BE2C (cell line): Measurements from ENCODE around the gene EPO.
A peak's percentile ranks its signal among the peaks of the same experiment; 100 is the strongest.
"Not testable (repeated sequence)": the region's sequence is repeated elsewhere in the genome, so short reads cannot be mapped to it uniquely, and the experiment has no call there.

Source experiments
- DNase-seq: peaks from one replicate; pipeline ENCODE4 v3.0.0-alpha.2; 2020
- H3K27me3 ChIP-seq: fragments of 250-450 bp; sonication (Bioruptor Pico); 2 replicates; pipeline ENCODE4 v1.5.1; 2020; ENCODE audit warnings: mild to moderate bottlenecking
- H3K36me3 ChIP-seq: fragments of 250-450 bp; sonication (Bioruptor Pico); 2 replicates; pipeline ENCODE4 v1.5.1; 2020; ENCODE audit warnings: mild to moderate bottlenecking
- H3K4me1 ChIP-seq: fragments of 250-450 bp; sonication (Bioruptor Pico); 2 replicates; pipeline ENCODE4 v1.5.1; 2020
- H3K4me3 ChIP-seq: 2 replicates; pipeline ENCODE4 v1.5.1; 2011; ENCODE audit warnings: low read depth, low read length
- H3K9me3 ChIP-seq: fragments of 250-450 bp; sonication (Bioruptor Pico); 2 replicates; pipeline ENCODE4 v1.5.1; 2020
- CTCF ChIP-seq: IDR thresholded peaks from 2 replicates; pipeline ENCODE4 v1.5.1; 2012; ENCODE audit warnings: mild to moderate bottlenecking, low read depth, low read length

The EPO gene

GRCh38 chr7:100708395-100708794 lies 11.9 kb upstream of the EPO start:
- no peak for TF ChIP-seq CTCF
- Histone ChIP-seq H3K4me1 (no peaks in the 10 kb centered on the region; the same call in 1 of the 2 replicates), H3K27me3 (peaks cover 4% of the 10 kb centered on the region), H3K36me3 (peaks cover 13% of the 10 kb centered on the region), H3K4me3 (no peak overlapping the region), H3K9me3 (no peaks in the 10 kb centered on the region)
- no peak for DNase-seq

DNA sequence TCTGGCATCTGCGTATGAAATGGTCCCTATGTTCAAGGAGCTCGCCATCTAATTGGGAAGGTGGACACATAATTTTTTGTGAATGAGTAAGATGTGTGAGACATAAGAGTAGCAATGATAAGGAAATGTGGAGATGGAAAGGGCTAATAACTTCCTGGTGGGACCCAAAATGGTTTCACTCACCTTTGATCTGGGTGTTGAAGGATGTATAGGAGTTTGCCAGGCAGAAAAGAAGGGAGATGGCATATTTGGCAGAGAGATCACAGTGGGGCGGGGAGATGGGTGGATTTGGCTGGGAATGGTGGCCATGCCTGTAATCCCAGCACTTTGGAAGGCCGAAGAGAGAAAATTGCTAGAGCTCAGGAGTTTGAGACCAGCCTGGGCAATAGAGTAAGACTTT lies 9.8 kb upstream of the EPO start:
- no peak for DNase-seq
- Histone ChIP-seq H3K9me3 (no peaks in the 10 kb centered on the region), H3K4me1 (no peaks in the 10 kb centered on the region; the same call in 1 of the 2 replicates), H3K36me3 (peaks cover 13% of the 10 kb centered on the region), H3K4me3 (no peak overlapping the region), H3K27me3 (no peaks in the 10 kb centered on the region)
- TF ChIP-seq CTCF = no peak

DNA sequence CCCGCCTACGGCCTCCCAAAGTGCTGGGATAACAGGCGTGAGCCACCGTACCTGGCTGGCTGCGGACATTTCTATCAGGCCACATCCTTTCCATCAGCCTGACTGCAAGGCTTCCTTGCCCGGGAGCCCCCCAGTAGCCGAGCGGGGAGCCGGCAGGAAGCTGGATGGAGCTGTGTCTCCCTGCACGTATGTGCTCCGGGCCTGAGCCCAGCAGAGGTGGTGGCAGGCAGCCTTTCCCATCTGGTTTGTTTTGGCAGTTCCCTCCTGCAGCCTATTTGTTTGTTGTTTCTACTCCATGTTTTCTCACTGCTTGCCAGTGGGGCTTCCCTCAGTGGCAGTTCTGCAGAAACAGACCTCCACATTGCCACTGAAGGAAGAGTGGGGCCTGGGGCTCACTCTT lies 8.9 kb upstream of the EPO start:
- no peaks in the 10 kb centered on the region for H3K9me3 ChIP-seq
- H3K4me1 ChIP-seq = no peaks in the 10 kb centered on the region; the same call in 1 of the 2 replicates
- DNase-seq = no peak
- peaks cover 13% of the 10 kb centered on the region for H3K36me3 ChIP-seq
- no peak for TF ChIP-seq CTCF
- no peaks in the 10 kb centered on the region for H3K27me3 ChIP-seq
- no peak overlapping the region for H3K4me3 ChIP-seq

DNA sequence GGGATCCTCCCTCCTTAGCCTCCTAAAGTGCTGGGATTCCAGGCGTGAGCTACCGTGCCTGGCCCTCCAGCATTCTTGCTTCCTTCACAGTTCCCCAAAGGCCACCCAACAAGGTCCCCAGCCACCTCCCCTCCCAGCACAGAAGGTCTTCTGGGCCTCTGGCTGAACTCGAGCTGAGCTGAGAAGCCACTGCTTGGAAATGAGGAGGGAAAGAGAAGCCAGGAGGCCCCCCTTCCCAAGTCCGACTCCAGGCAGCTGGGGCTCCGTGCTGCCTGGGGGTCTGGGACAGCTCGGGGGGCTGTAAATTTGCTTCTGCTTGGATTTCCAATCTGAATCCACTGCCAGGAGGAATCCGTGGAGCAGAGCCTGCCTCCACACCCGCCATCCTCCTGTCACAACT lies 5.5 kb upstream of the EPO start:
- DNase-seq = no peak
- no peak for TF ChIP-seq CTCF
- H3K4me3 ChIP-seq = no peak overlapping the region
- no peaks in the 10 kb centered on the region for H3K9me3 ChIP-seq
- H3K36me3 ChIP-seq = no peaks in the 10 kb centered on the region
- H3K27me3 ChIP-seq = peaks cover 9% of the 10 kb centered on the region
- no peaks in the 10 kb centered on the region for H3K4me1 ChIP-seq

DNA sequence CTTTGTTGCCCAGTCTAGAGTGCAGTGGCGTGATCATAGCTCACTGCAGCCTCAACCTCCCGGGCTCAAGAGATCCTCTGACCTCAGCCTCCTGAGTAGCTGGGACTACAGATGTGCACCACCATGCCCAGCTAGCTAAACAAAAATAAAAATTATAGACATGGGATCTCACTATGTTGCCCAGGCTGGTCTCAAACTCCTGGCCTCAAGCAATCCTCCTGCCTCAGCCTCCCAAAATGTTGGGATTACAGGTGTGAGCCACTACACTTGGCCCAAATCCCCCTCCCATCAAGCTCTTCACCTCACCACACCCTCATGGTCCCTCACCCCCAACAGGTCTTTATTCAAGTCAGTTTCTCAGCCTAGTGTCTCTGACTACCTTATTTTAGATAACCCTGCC lies 3.2 kb upstream of the EPO start:
- not testable (repeated sequence) for DNase-seq, H3K4me1 ChIP-seq, H3K36me3 ChIP-seq, H3K4me3 ChIP-seq, H3K9me3 ChIP-seq
- H3K27me3 ChIP-seq = peaks cover 30% of the 10 kb centered on the region

GRCh38 chr7:100719523-100720278 lies 567 bp upstream of the EPO start:
- H3K9me3 ChIP-seq = no peaks in the 10 kb centered on the region
- no peaks in the 10 kb centered on the region for H3K4me1 ChIP-seq
- H3K4me3 ChIP-seq = no peak overlapping the region
- TF ChIP-seq CTCF = 0 out of 2 replicates have a peak, but pooled peaks have one; percentile 7
- DNase-seq = no peak
- no peaks in the 10 kb centered on the region for H3K36me3 ChIP-seq
- H3K27me3 ChIP-seq = peaks cover 54% of the 10 kb centered on the region
